Neural cell (in vitro differentiated cells): ENCODE results near the gene SFTPA2. TPM values are rescaled to one million over a fixed set of nuclear protein-coding genes. Genes with fewer than 3 reads are reported as not detected.

Source experiments
- H2AFZ ChIP-seq: fragments of 200-600, 300-800 bp; sonication (generic), shearing (Covaris generic); 2 replicates; pipeline ENCODE4 v1.6.0; 2014; ENCODE audit warnings: low read depth, mild to moderate bottlenecking, antibody characterized with exemption, low read length, moderate library complexity
- H3F3A ChIP-seq: fragments of 200-600 bp; shearing (Covaris generic); 2 replicates; pipeline ENCODE4 v1.6.1; 2016; ENCODE audit warnings: mild to moderate bottlenecking, moderate library complexity, mixed read lengths, antibody characterized with exemption, low read length; ENCODE audit not compliant: insufficient read depth, poor library complexity, severe bottlenecking
- H3K27ac ChIP-seq: fragments of 200-600, 300-800 bp; sonication (generic), shearing (Covaris generic); 2 replicates; pipeline ENCODE4 v1.5.1; 2014; ENCODE audit warnings: mild to moderate bottlenecking, low read length, moderate library complexity
- H3K27me3 ChIP-seq: fragments of 300-800, 200-600 bp; sonication (generic), shearing (Covaris generic); 2 replicates; pipeline ENCODE4 v1.6.0; 2014; ENCODE audit warnings: mild to moderate bottlenecking, low read depth, low read length, moderate library complexity; ENCODE audit not compliant: insufficient read depth
- H3K36me3 ChIP-seq: fragments of 300-800, 200-600 bp; sonication (generic), shearing (Covaris generic); 2 replicates; pipeline ENCODE4 v1.5.1; 2014; ENCODE audit warnings: mild to moderate bottlenecking, antibody characterized with exemption, low read length, moderate library complexity; ENCODE audit not compliant: insufficient read depth
- H3K4me2 ChIP-seq: fragments of 300-800, 200-600 bp; sonication (generic), shearing (Covaris generic); 2 replicates; pipeline ENCODE4 v1.6.0; 2014; ENCODE audit warnings: mild to moderate bottlenecking, low read length
- H3K4me3 ChIP-seq: fragments of 300-800, 200-600 bp; sonication (generic), shearing (Covaris generic); 2 replicates; pipeline ENCODE4 v1.5.1; 2014; ENCODE audit warnings: mild to moderate bottlenecking, low read length, moderate library complexity
- H3K79me2 ChIP-seq: fragments of 200-600 bp; shearing (Covaris generic); replicated peaks from 2 replicates; pipeline ENCODE4 v1.6.0; 2014; ENCODE audit warnings: mild to moderate bottlenecking, low read length, moderate library complexity; ENCODE audit not compliant: insufficient read depth
- H3K9ac ChIP-seq: fragments of 300-800, 200-600 bp; sonication (generic), shearing (Covaris generic); 2 replicates; pipeline ENCODE4 v1.6.1; 2016; ENCODE audit warnings: mild to moderate bottlenecking, low read length, mixed read lengths
- H3K9me2 ChIP-seq: fragments of 200-600 bp; shearing (Covaris generic); 2 replicates; pipeline ENCODE4 v1.6.1; 2016; ENCODE audit warnings: mild to moderate bottlenecking, low read length, mixed read lengths; ENCODE audit not compliant: insufficient read depth
- H3K9me3 ChIP-seq: fragments of 200-600, 300-800 bp; sonication (generic), shearing (Covaris generic); 2 replicates; pipeline ENCODE4 v1.6.1; 2016; ENCODE audit warnings: mild to moderate bottlenecking, mixed run types, low read length, moderate library complexity, mixed read lengths
- H4K20me1 ChIP-seq: fragments of 200-600 bp; shearing (Covaris generic); 2 replicates; pipeline ENCODE4 v1.6.1; 2016; ENCODE audit warnings: mild to moderate bottlenecking, mixed run types; ENCODE audit not compliant: insufficient read depth
- EP300 ChIP-seq: fragments of 450-650 bp; conservative IDR thresholded peaks from 2 replicates; pipeline ENCODE4 v1.6.1; 2014; ENCODE audit warnings: antibody characterized with exemption, mild to moderate bottlenecking, moderate library complexity; ENCODE audit not compliant: poor library complexity, severe bottlenecking
- EZH2 ChIP-seq: fragments of 200-600, 300-800 bp; shearing (Covaris generic), sonication (generic); IDR thresholded peaks from 2 replicates; pipeline ENCODE4 v1.6.1; 2014; ENCODE audit warnings: antibody characterized with exemption, low read length, borderline replicate concordance, mild to moderate bottlenecking; ENCODE audit not compliant: insufficient read depth, poor library complexity, severe bottlenecking
- MXI1 ChIP-seq: fragments of 450-650 bp; conservative IDR thresholded peaks from 2 replicates; pipeline ENCODE4 v1.6.1; 2014; ENCODE audit warnings: antibody characterized with exemption, mild to moderate bottlenecking; ENCODE audit not compliant: poor library complexity, severe bottlenecking
- POLR2AphosphoS5 ChIP-seq: IDR thresholded peaks from 2 replicates; pipeline ENCODE4 v1.6.1; 2012
- RAD21 ChIP-seq: fragments of 450-650 bp; conservative IDR thresholded peaks from 2 replicates; pipeline ENCODE4 v1.6.1; 2014; ENCODE audit warnings: antibody characterized with exemption, mild to moderate bottlenecking, moderate library complexity
- SMC3 ChIP-seq: fragments of 450-650 bp; conservative IDR thresholded peaks from 2 replicates; pipeline ENCODE4 v1.6.1; 2014; ENCODE audit warnings: antibody characterized with exemption, mild to moderate bottlenecking, moderate library complexity; ENCODE audit not compliant: poor library complexity
- TAF1 ChIP-seq: IDR thresholded peaks from 2 replicates; pipeline ENCODE4 v1.6.1; 2012; ENCODE audit warnings: low read depth
- polyA plus RNA-seq: library from polyadenylated mRNA; depleted of rRNA; stranded (reverse); fragments of >200 nt; gene quantifications from 2 replicates; pipeline ENCODE4 v1.2.3, GENCODE V29; 2014
- TF ChIP-seq, protein P1 (sequence below): IDR thresholded peaks from 2 replicates; pipeline ENCODE4 v1.6.1; 2012; ENCODE audit warnings: borderline replicate concordance
- TF ChIP-seq, protein P2 (sequence below): fragments of 450-650 bp; IDR thresholded peaks from 2 replicates; pipeline ENCODE4 v1.5.1; 2014; ENCODE audit warnings: antibody characterized with exemption, mild to moderate bottlenecking, moderate library complexity; ENCODE audit not compliant: poor library complexity, severe bottlenecking

Gene SFTPA2
- polyA plus RNA-seq, 1 donor from 2014 or later, result 0.48 TPM

DNA sequence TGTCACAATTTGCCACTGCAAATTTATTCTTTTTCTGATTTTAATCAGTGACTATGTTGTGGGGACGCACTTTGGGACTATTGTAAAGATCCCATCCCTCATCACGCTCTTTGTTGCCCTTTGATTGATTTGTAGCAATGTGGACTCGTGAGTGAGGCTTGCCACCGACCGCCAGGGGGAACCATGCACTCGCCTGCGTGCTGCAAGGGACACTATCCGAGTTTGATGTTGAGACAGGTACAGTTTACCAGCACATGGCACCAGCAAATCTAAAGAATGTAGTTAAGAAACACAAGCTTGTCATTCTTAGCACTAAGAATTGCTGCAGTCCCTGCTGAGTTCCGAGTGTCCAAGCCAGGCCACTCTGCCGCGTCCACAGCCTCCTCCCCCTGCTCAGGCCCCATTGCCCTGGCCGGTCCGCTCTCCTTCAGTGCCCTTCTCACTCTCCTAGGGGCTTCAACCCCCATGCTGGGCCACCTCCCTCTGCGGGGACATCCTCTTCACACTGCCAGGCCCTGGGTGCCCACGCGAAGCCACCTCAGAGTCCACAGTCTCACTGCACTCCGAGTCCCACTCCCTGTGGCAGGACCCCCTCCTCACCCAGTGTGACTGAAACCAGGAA, 2.0 kb upstream of the SFTPA2 start:
- Histone ChIP-seq H3K27ac (no peak overlapping the region), H4K20me1 (no peaks in the 10 kb centered on the region), H3K9me2 (no peaks in the 10 kb centered on the region), H3F3A (no peaks in the 10 kb centered on the region), H3K4me3 (no peak overlapping the region), H3K79me2 (no peaks in the 10 kb centered on the region), H3K9me3 (no peaks in the 10 kb centered on the region), H3K36me3 (no peaks in the 10 kb centered on the region), H3K27me3 (no peaks in the 10 kb centered on the region), H3K4me2 (no peak overlapping the region), H2AFZ (no peak overlapping the region), H3K9ac (no peak overlapping the region)
- TF ChIP-seq POLR2AphosphoS5 (no peak), SMC3 (peak; percentile 77), MXI1 (peak; percentile 17), EP300 (no peak), TAF1 (no peak), EZH2 (no peak), RAD21 (peak; percentile 71)
- TF ChIP-seq, protein P1, sequence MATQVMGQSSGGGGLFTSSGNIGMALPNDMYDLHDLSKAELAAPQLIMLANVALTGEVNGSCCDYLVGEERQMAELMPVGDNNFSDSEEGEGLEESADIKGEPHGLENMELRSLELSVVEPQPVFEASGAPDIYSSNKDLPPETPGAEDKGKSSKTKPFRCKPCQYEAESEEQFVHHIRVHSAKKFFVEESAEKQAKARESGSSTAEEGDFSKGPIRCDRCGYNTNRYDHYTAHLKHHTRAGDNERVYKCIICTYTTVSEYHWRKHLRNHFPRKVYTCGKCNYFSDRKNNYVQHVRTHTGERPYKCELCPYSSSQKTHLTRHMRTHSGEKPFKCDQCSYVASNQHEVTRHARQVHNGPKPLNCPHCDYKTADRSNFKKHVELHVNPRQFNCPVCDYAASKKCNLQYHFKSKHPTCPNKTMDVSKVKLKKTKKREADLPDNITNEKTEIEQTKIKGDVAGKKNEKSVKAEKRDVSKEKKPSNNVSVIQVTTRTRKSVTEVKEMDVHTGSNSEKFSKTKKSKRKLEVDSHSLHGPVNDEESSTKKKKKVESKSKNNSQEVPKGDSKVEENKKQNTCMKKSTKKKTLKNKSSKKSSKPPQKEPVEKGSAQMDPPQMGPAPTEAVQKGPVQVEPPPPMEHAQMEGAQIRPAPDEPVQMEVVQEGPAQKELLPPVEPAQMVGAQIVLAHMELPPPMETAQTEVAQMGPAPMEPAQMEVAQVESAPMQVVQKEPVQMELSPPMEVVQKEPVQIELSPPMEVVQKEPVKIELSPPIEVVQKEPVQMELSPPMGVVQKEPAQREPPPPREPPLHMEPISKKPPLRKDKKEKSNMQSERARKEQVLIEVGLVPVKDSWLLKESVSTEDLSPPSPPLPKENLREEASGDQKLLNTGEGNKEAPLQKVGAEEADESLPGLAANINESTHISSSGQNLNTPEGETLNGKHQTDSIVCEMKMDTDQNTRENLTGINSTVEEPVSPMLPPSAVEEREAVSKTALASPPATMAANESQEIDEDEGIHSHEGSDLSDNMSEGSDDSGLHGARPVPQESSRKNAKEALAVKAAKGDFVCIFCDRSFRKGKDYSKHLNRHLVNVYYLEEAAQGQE, result no peak
- TF ChIP-seq, protein P2, sequence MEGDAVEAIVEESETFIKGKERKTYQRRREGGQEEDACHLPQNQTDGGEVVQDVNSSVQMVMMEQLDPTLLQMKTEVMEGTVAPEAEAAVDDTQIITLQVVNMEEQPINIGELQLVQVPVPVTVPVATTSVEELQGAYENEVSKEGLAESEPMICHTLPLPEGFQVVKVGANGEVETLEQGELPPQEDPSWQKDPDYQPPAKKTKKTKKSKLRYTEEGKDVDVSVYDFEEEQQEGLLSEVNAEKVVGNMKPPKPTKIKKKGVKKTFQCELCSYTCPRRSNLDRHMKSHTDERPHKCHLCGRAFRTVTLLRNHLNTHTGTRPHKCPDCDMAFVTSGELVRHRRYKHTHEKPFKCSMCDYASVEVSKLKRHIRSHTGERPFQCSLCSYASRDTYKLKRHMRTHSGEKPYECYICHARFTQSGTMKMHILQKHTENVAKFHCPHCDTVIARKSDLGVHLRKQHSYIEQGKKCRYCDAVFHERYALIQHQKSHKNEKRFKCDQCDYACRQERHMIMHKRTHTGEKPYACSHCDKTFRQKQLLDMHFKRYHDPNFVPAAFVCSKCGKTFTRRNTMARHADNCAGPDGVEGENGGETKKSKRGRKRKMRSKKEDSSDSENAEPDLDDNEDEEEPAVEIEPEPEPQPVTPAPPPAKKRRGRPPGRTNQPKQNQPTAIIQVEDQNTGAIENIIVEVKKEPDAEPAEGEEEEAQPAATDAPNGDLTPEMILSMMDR, result peak; percentile 74

DNA sequence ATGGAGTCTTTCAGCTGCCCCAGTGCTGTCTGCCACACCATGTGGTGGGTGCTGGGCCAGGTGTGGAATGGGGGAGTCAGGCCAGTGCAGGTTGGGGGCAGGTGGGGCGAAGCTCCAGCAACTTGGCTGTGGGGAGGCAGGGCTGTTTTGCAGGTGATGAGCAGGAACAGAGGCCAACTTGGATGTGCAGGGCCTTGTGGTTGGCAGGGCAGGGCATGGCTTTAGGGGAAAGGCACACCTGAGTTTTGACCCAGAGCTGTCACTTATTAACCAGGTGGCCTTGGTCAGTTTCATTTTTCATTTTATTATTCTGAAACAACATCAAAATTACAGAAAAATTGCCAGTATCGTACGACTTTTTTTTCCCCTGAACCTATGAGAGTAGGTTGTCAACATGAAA, 1.1 kb upstream of the SFTPA2 start:
- H3K27me3 ChIP-seq, result no peaks in the 10 kb centered on the region

More for the DNA sequence above, 1.1 kb upstream of the SFTPA2 start:
- Histone ChIP-seq H3K36me3 (no peaks in the 10 kb centered on the region), H3K9ac (no peak overlapping the region), H3K79me2 (no peaks in the 10 kb centered on the region), H3K9me2 (no peaks in the 10 kb centered on the region), H3K9me3 (no peaks in the 10 kb centered on the region), H3F3A (no peaks in the 10 kb centered on the region), H3K4me2 (no peak overlapping the region), H4K20me1 (no peaks in the 10 kb centered on the region), H3K27ac (no peak overlapping the region), H2AFZ (no peak overlapping the region), H3K4me3 (no peak overlapping the region)
- TF ChIP-seq RAD21, result no peak
- no peak for TF ChIP-seq EP300
- no peak for TF ChIP-seq EZH2
- TF ChIP-seq, protein P2, result no peak
